Esophagus squamous epithelium (tissue), 4 donors: Measurements from ENCODE around the gene ZFHX3.

Source experiments
- POLR2A ChIP-seq, 4 donors: fragments of 450-650 bp; IDR thresholded peaks; one replicate each; pipeline ENCODE4 v1.6.1; 2017; ENCODE audit warnings: antibody characterized with exemption in 4 of 4, mild to moderate bottlenecking in 4 of 4, moderate library complexity in 3 of 4
- TF ChIP-seq, protein P1 (sequence below), 6 experiments: fragments of 450-650 bp in 4 of 6; fragments of 200-600 bp in 2 of 6; sonication (generic) in 2 of 6; IDR thresholded peaks; one replicate each; pipeline ENCODE4 v1.5.1; 2016 to 2019; ENCODE audit warnings: antibody characterized with exemption in 6 of 6, mild to moderate bottlenecking in 4 of 6, moderate library complexity in 4 of 6

- TF ChIP-seq, protein P1, sequence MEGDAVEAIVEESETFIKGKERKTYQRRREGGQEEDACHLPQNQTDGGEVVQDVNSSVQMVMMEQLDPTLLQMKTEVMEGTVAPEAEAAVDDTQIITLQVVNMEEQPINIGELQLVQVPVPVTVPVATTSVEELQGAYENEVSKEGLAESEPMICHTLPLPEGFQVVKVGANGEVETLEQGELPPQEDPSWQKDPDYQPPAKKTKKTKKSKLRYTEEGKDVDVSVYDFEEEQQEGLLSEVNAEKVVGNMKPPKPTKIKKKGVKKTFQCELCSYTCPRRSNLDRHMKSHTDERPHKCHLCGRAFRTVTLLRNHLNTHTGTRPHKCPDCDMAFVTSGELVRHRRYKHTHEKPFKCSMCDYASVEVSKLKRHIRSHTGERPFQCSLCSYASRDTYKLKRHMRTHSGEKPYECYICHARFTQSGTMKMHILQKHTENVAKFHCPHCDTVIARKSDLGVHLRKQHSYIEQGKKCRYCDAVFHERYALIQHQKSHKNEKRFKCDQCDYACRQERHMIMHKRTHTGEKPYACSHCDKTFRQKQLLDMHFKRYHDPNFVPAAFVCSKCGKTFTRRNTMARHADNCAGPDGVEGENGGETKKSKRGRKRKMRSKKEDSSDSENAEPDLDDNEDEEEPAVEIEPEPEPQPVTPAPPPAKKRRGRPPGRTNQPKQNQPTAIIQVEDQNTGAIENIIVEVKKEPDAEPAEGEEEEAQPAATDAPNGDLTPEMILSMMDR (IDR thresholded peaks at IDR 0.05), result no peak
- TF ChIP-seq POLR2A (IDR thresholded peaks at IDR 0.05), result no peak
These were observed 23.4 kb upstream of the ZFHX3 start for GRCh38 chr16:73071131-73071940.
